NCI-H2029 (cell line): ENCODE measurements around the gene LCNL1.
A peak's percentile ranks its signal among the peaks of the same experiment; 100 is the strongest.
"Not testable (repeated sequence)": the region's sequence is repeated elsewhere in the genome, so short reads cannot be mapped to it uniquely, and the experiment has no call there.

ENCODE experiments used
- DNase-seq: peaks from one replicate; lab custom pipeline; 2025; lab: John Stamatoyannopoulos, UW

Gene LCNL1

DNA sequence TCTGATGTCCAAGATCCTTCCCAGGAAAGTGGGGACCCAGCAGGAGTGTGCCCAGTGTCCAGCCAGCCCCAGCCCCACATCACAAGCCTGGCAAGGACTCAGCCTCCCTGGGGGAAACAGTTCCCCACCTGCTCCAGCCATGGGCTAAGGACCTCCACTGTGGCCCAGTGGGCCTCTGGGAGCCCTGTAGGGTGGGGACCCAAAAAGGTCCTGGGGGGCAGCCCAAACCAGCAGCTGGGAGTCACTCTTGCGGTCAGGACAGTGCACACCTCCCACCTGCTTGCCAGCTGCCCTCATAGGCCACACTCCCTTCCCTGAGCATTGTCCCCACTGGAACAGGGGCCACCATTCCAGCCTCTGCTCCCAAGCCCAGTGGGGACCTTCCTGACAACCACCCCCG, 43.6 kb downstream of the LCNL1 start:
- no peak for DNase-seq

DNA sequence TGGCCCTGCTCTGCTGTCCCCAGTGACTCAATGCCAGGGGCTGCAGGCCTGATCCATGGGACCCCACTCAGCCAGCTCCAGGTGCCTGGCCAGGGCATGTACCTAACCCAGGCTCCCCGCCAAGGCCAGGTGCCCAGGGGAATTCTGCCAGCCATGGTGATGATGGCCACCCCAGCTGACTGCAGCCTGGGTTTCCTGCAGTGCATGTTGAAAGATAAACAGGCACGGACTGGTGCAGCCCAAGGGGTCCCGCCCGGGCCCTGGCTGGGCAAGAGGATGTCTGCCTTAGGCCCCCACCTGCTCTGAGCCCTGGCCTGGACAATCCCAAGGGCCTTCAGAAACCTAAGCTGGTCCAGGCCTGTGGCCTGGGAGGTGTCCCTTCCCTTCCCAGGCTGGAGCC, 44.0 kb downstream of the LCNL1 start:
- no peak for DNase-seq

DNA sequence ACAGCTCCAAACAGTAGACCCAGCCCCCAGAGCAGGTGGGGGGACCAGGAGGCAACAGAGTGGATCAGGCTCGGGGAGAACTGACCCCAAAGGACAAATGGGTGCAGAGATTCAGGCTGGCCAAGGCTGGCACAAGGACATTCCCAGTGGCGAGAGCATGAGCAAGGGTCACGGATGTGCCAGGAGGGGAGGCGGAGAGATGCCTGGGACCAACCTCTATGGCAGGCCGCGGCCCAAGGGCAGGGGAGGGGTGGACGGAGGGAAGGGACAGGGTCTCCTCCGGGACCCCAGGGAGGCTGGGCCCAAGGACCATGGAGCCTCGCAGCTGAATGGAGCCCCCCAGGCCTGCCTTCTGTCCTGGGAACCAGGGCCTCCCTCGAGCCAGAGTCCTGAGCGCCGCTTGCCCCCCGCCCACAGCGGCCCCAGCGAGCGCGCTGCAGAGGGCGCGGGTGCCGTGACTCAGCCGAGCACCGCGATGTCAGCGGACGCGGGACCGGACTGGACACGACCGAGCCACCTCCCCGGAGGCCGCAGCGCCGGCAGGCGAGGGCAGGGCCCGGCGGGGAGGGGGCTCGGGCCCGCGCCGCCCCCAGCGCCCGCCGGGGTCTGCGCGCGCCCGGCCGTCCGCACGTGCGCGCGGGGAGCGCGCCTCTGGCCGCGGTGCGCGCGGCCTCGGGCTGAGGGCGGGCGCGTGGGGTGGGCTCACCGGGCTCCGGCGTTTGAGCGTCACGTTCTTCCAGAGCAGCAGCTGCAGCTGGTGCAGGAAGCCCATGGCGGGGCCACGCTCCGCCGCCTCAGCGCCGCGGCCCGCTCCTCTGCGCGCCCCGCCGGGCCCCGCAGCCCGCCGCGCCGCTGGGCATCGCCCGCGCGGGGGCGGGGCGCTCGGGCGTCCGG, 44.8 kb downstream of the LCNL1 start, which contains the start of gene ABCA2:
Gene ABCA2, minus strand, starts transcription at position 869 of the 894 bp plus-strand sequence. Its CDS starts 97 bp downstream, at position 772.
- no peak for DNase-seq

DNA sequence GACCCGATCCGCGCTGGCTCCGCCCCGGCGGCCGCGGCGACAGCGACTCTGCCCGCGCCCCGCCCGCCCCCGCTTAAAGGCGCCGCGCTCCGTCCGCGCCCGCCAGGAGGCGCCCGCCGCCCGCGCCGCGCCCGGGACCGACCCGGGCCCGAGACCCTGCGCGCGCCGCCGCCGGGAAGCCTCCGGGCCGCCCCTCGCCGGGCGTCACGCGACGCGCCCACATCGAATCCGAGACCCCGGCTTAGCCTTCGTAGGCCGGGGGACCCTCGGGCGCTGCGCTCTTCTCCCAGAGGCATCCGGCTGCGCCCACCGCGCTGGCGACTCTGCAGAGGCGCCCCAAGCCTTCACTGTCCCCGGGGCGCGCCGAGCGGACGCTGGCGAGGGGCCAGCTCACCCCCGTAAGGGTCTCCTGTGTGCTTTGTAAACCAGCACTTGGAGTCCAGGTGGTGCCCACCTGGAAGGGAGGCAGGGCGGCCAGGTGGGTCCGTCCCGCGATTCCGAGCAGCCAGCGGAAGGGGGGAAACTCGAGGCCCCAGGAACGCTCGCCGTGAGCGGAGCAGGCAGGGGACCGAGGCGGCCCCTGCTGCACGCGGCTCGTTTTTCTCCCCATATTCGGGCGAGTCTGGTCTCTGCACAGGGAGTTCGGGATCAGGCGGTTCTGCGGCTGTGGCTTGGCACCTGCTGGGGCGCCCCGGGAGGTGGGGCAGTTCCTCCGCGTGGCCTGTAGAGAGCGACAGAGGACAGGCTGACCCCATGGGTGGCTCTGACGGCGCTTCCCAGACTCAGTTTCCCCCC, 45.7 kb downstream of the LCNL1 start:
- DNase-seq, result peak; percentile 48

DNA sequence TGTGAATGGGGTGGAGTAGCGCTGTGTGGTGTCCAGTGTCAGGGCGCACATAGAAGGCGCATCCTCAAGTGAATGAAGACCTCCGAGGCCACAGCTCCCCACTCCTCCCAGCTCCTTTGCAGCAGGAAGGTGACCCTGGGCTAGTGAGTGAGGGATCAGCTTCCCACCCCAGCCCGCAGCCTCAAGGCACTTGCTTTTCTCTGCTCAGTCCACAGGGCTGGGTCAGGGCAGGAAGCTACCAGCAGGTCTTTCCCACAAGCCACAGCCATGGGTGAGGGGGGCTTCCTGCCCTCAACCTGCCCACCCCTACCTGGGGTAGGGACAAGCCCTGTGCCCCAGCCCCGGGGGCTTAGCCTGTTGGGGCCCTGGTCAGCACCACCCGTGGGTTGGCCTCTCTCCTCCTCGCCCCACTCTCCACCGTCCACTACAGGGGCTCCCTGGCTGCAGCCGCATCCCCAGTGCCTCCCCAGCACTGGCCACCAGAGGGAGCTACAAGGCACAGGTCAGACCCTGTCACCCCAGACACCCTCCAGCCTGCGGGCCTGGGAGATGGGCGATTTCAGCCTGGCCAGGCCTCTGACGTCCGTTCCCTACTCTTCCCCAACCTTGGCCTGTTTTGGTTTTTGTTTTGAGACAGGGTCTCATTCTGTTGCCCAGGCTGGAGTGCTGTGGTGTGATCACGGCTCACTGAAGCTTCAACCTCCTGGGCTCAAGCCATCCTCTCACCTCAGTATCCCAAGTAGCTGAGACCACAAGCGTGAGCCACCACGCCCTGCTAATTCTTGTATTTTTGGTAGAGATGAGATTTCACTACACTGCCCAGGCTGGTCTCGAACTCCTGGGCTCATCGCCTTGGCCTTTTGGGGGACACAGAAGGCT, 46.5 kb downstream of the LCNL1 start:
- DNase-seq, result peak; percentile 18

DNA sequence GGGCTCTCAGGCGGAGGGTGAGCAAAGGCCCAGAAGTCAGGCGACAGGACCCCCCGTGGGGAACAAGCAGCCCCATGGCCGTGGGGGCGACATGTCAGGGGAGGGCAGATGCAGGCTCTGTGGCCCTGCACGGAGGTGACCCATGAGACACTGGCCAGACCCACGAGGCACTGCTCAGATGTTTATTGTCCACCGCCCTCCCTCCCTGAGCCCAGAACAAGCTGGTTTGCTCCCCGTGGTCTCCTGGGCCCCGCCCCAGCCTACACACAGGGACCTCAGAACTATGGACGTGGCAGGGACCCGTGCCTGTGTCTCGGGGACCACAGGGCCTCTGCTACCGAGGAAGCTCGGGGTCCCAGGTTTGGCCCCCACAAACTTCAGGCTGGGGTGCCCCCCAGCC, 47.2 kb downstream of the LCNL1 start:
- no peak for DNase-seq

DNA sequence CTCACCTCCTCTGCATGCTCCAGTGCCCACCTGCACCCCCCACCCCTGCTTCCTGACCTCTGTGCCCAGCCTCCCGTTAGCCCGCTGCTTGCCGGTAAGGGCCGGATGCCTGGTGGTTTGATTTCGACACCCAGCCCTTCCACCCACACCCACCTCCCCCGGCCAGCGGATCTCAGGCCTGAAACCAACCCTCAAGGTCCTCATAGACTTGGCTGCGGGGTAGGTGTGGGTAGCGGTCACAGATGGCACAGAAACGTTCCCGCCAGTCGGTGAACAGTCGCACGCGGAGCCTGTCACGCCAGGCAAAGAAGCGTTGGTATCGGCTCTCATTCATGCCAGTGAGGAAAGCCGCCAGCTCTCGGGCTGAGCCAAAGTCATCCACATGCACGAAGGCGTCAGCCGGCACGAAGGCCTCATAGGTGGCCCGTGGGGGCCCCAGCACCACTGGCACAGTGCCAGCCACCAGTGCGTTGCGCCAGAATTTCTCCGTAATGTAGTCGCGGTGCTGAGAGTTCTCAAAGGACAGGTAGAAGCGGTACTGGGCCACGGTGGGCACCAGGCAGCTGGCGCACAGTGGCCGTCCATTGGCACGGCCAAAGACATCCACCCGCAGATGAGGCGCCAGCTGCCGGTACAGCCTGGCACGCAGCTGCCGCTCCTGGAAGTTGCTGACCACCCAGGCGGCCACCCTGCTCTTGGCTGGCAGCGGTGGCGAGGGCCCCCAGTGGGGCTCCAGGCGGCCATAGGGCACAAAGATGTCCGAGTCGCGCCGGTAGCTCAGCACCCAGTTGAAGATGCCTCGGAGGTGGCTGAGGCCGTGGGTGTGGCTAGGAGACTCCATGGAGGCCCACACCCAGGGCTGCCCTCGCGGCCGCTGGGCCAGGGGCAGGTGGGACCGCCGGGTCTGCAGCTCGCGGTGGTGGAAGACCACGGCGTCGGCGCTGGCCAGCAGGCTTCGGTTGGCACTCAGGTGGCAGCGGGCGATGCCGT, 48.0 kb downstream of the LCNL1 start:
- no peak for DNase-seq

DNA sequence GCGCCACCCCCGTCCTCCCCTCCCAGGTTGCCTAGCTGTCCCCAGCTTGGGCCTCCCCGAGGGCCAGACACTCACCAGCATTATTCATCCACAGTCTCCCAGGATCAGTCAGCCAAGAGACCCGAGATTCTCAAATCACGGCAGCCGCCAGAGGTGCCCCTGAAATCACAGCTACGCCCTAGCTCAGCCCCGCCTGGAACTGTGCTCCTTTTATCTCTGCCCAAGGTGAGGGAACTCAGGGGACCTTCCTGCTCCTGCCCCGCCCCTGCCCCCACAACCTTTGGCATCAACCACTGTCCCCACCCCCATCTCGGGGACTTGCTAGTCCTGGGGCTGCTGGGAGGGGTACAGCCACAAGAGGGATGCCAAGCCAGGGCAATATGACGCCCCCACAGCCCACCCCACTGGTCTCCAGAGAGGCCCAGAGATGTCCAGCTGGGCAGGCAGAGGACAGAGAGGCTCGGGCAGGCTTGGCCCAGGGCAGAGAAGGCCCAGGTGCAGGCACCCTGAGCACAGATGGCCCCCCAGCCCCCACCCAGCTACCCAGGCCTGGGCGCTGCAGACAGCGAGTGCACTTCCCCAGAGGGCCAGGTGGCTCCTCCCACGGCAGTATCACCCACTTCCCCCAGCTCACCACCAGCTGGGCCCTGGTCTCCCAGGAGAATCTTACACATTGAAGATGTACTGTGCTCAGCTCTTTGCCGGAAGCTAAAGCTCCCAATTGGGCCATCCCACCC, 49.3 kb downstream of the LCNL1 start, which contains the start of gene FUT7:
Gene FUT7, minus strand, starts transcription at position 185 of the 737 bp plus-strand sequence. Its CDS starts 97 bp downstream, at position 88.
- no peak for DNase-seq

DNA sequence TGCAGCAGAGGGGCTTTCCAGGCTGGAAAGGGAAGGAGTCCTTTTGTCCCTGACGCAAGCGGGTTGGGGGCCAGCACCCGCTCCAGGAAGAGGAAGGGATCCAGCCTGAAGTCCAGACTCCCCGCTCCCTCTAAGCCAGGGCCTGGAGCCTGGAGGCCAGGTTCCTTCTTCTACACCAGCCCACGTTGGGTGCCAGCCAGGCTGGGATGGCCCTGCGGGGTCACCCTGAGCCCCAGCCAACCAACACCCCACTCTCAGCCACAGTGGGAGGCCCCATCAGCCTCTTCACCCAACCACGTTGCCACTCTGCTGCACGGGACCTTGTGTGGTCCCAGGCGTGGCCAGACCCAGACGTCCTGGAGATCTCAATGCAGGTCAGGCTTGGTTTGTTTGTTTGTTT, 50.1 kb downstream of the LCNL1 start:
- no peak for DNase-seq

DNA sequence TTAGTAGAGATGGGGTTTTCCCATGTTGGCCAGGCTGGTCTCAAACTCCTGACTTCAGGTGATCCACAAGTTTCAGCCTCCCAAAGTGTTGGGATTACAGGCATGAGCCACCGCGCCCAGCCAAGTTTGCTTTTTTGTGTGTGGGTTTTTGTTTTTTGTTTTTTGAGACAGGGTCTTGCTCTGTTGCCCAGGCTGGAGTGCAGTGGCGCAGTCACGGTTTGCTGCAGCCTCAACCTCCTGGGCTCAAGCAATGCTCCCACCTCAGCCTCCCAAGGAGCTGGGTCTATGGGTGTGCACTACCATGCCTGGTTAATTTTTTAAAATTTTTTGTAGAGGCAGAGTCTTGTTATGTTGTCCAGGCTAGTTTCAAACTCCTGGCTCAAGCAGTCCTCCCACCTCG, 50.7 kb downstream of the LCNL1 start:
- DNase-seq, result not testable (repeated sequence)

DNA sequence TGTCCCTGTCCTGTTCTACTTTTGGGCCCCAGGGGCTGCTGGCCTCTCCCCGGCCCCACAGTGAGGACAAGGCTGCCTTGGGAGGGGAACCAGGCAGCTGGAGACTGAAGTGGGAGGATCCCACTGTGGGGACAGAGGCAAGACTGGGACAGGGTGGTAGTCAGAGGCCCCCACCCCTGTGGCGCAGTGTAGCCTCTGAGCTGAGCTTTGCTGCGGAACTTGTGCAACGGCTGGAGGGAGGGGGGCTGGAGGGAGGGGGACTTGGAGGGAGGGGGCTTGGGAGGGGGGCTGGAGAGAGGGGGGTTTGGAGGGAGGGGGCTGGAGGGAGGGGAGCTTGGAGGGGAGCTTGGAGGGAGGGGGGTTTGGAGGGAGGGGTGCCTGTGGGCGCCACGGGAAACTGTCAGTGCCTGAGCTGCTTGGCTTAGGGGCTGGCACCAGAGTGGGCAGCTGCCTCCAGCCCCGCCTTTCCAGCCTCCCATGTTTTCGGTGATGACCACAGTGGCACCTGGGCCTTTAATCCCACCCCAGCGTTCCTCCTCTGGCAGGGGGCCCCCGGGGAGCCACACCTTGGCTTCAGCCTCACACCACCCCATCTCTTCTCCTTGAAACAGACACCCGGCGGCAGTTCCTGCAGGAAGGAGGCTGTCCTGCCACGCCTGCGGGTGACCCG, 51.4 kb downstream of the LCNL1 start:
- DNase-seq, result peak; percentile 20

DNA sequence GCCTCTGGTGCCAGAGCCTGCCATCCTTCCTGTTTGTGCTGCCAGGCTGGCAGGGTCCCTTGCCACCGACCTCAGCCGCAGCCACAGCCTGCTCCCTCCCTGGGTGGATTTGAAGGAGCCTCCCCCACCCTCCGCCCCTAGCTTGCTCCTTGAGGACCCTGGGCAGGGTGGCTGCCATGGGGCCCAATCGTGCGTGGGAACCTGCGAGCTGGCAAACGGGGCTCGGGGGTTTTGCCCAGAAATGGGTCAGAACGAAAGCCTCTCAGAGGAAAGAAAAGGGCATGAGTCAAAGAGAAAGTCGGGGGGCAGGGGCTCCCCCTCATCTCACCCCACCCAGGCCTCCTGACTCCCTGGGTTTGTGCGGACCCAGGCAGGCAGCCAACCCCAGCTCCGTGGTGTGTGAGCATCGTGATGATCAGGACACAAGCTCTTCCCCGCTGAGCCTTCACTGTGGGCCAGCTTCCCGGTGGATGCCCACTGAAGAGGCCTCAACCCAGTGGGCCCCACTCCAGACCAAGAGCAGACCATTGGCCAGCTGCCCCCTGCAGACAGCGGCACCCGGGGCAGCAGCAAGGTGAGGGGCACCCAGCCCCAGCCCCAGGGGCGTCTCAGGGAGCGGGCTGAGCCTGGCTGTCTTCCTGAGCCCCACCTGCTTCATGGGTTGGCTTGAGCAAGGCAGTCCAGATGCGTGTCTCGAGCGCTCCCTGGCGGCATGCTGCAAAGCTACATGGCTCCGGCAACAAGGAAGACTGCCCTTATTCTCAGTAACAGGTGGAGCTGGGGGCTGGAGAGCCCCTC, 52.1 kb downstream of the LCNL1 start:
- peak; percentile 84 for DNase-seq
